Endothelial cell (in vitro differentiated cells): Measurements from ENCODE around the gene GPR180. TPM values are rescaled to one million over a fixed set of nuclear protein-coding genes. Genes with fewer than 3 reads are reported as not detected.

Experiments used
- DNase-seq: peaks from one replicate; pipeline ENCODE4 v3.0.0; 2021; ENCODE audit warnings: low spot score
- H3K27ac Mint-ChIP-seq: one replicate; pipeline ENCODE4 v1.8.0; 2021; ENCODE audit warnings: mixed read lengths, inconsistent platforms; ENCODE audit not compliant: unreplicated experiment
- H3K27me3 Mint-ChIP-seq: one replicate; pipeline ENCODE4 v1.8.0; 2021; ENCODE audit warnings: mild to moderate bottlenecking, moderate library complexity, mixed read lengths, inconsistent platforms; ENCODE audit not compliant: unreplicated experiment
- H3K36me3 Mint-ChIP-seq: one replicate; pipeline ENCODE4 v1.8.0; 2021; ENCODE audit warnings: mild to moderate bottlenecking, low read depth, mixed read lengths, inconsistent platforms; ENCODE audit not compliant: unreplicated experiment
- H3K4me1 Mint-ChIP-seq: one replicate; pipeline ENCODE4 v1.8.0; 2021; ENCODE audit warnings: mild to moderate bottlenecking, mixed read lengths, inconsistent platforms; ENCODE audit not compliant: unreplicated experiment
- H3K4me3 Mint-ChIP-seq: one replicate; pipeline ENCODE4 v1.8.0; 2021; ENCODE audit warnings: mild to moderate bottlenecking, mixed read lengths, inconsistent platforms; ENCODE audit not compliant: unreplicated experiment
- H3K9me3 Mint-ChIP-seq: one replicate; pipeline ENCODE4 v1.8.0; 2021; ENCODE audit warnings: mixed read lengths, inconsistent platforms; ENCODE audit not compliant: unreplicated experiment
- CTCF ChIP-seq: fragments of 200-600 bp; sonication (generic); IDR thresholded peaks from one replicate; pipeline ENCODE4 v1.5.0; 2021; ENCODE audit warnings: antibody characterized with exemption; ENCODE audit not compliant: unreplicated experiment
- total RNA-seq: library from RNA; stranded (reverse); fragmentation: NEBNext Ultra II Directional; extraction: Animal tissue kit (Norgen Biotek cat#: 25700); gene quantifications from one replicate; pipeline ENCODE4 v1.2.1, GENCODE V29; 2021; ENCODE audit not compliant: unreplicated experiment

GPR180 gene
- total RNA-seq, 1 donor from 2014 or later = 3.6 TPM

- no peak for TF ChIP-seq CTCF
- Mint-ChIP-seq H3K4me1 (no peaks in the 10 kb centered on the region), H3K9me3 (no peaks in the 10 kb centered on the region), H3K27ac (no peak overlapping the region), H3K27me3 (peaks cover 7% of the 10 kb centered on the region), H3K4me3 (no peak overlapping the region), H3K36me3 (no peaks in the 10 kb centered on the region)
- no peak for DNase-seq
Measured at GRCh38 chr13:94673851-94674250, 72.2 kb downstream of the GPR180 start.

- DNase-seq = peak; percentile 71
- Mint-ChIP-seq H3K4me3 (no peak overlapping the region), H3K36me3 (no peaks in the 10 kb centered on the region), H3K9me3 (no peaks in the 10 kb centered on the region), H3K4me1 (no peaks in the 10 kb centered on the region), H3K27me3 (peaks cover 7% of the 10 kb centered on the region), H3K27ac (no peak overlapping the region)
- TF ChIP-seq CTCF = peak; percentile 74
Measured at GRCh38 chr13:94674609-94675348, 73.1 kb downstream of the GPR180 start.

GRCh38 chr13:94677799-94678198 is 76.1 kb downstream of the GPR180 start:
- Mint-ChIP-seq H3K9me3 (no peaks in the 10 kb centered on the region), H3K27ac (no peak overlapping the region), H3K27me3 (peaks cover 5% of the 10 kb centered on the region), H3K4me3 (no peak overlapping the region), H3K36me3 (no peaks in the 10 kb centered on the region), H3K4me1 (peaks cover 4% of the 10 kb centered on the region)
- no peak for TF ChIP-seq CTCF
- no peak for DNase-seq

- Mint-ChIP-seq H3K9me3 (no peaks in the 10 kb centered on the region), H3K27ac (no peak overlapping the region), H3K4me1 (peaks cover 4% of the 10 kb centered on the region), H3K27me3 (peaks cover 5% of the 10 kb centered on the region), H3K36me3 (no peaks in the 10 kb centered on the region), H3K4me3 (no peak overlapping the region)
- no peak for TF ChIP-seq CTCF
- no peak for DNase-seq
Measured at GRCh38 chr13:94678845-94679244, 77.2 kb downstream of the GPR180 start.

GRCh38 chr13:94679614-94680013 is 78.0 kb downstream of the GPR180 start:
- peaks cover 5% of the 10 kb centered on the region for H3K27me3 Mint-ChIP-seq
- no peak overlapping the region for H3K27ac Mint-ChIP-seq
- H3K4me3 Mint-ChIP-seq = no peak overlapping the region
- no peaks in the 10 kb centered on the region for H3K9me3 Mint-ChIP-seq
- no peak for DNase-seq
- H3K36me3 Mint-ChIP-seq = no peaks in the 10 kb centered on the region
- H3K4me1 Mint-ChIP-seq = peaks cover 4% of the 10 kb centered on the region
- no peak for TF ChIP-seq CTCF
